K562 (cell line): ENCODE measurements around the gene NRARP. TPM values are rescaled to one million over a fixed set of nuclear protein-coding genes. Genes with fewer than 3 reads are reported as not detected.

Experiments
- ATAC-seq: fragments of 200-7000 bp; cut with Tn5 transposase; 3 replicates; pipeline ENCODE4 v1.9.1; 2020; ENCODE audit warnings: moderate library complexity
- BruUV-seq: library from RNA; stranded (reverse); fragments of 400-500 nt; replicated peaks from 2 replicates; lab custom pipeline; 2021; lab: Mats Ljungman, UMichigan
- CTCF ChIA-PET: fragments of 300-600 bp; formaldehyde crosslinking; extraction: SDS; loops from one replicate; lab custom pipeline; 2021; ENCODE audit warnings: low intra/inter-chr PET ratio; lab: Yijun Ruan, JAX
- POLR2A ChIA-PET: fragments of 300-600, 350-650 bp; sonication (Branson Sonifier 250); formaldehyde crosslinking; extraction: SDS; loops from one replicate; lab custom pipeline; 2021; ENCODE audit warnings: antibody characterized with exemption, inconsistent platforms; lab: Yijun Ruan, JAX
- DNase-seq, 4 experiments: peaks; one replicate each; pipeline versions ENCODE4 v3.0.0 to v3.0.0-alpha.2; 2011 to 2018; ENCODE audit warnings: low spot score in 3 of 4, mixed read lengths in 3 of 4; ENCODE audit errors: extremely low read depth in 1 of 4
- FAIRE-seq: peaks from 2 replicates; lab custom pipeline; 2011; peaks lifted over from hg19 to GRCh38; lab: Jason Lieb, UNC
- H2AFZ ChIP-seq: 2 replicates; pipeline ENCODE4 v1.6.0; 2011; ENCODE audit warnings: low read depth, low read length, control low read depth, inconsistent platforms
- H3K27ac ChIP-seq: fragments of 200-600 bp; 3 replicates; pipeline ENCODE4 v1.8.0; 2011; ENCODE audit warnings: low read depth, mild to moderate bottlenecking, control low read depth, inconsistent platforms, low read length, moderate library complexity, mixed read lengths; ENCODE audit errors: extremely low read depth
- H3K27me3 ChIP-seq, 2 experiments: fragments of 300-600 bp in 1 of 2; 2 replicates in 1 of 2; 3 replicates in 1 of 2; pipeline versions ENCODE4 v1.6.0 to v1.8.0; 2011; ENCODE audit warnings: inconsistent platforms in 2 of 2, low read length in 2 of 2, mild to moderate bottlenecking in 1 of 2, mixed read lengths in 1 of 2, moderate library complexity in 1 of 2; ENCODE audit not compliant: control insufficient read depth in 2 of 2, insufficient read depth in 2 of 2
- H3K36me3 ChIP-seq: fragments of 300-600 bp; 3 replicates; pipeline ENCODE4 v1.8.0; 2011; ENCODE audit warnings: mild to moderate bottlenecking, low read length, inconsistent platforms; ENCODE audit not compliant: control insufficient read depth, insufficient read depth
- H3K4me1 ChIP-seq, 2 experiments: fragments of 200-600 bp in 1 of 2; replicated peaks in 1 of 2; 2 replicates in 1 of 2; 3 replicates in 1 of 2; pipeline versions ENCODE4 v1.5.1 to v1.8.0; 2011; ENCODE audit warnings: inconsistent platforms in 2 of 2, low read length in 2 of 2, mild to moderate bottlenecking in 1 of 2, mixed read lengths in 1 of 2, moderate library complexity in 1 of 2; ENCODE audit not compliant: control insufficient read depth in 2 of 2, insufficient read depth in 2 of 2
- H3K4me2 ChIP-seq: 2 replicates; pipeline ENCODE4 v1.6.1; 2011; ENCODE audit warnings: low read length, control low read depth, inconsistent platforms, mixed read lengths; ENCODE audit not compliant: insufficient read depth
- H3K4me3 ChIP-seq: fragments of 200-600 bp; sonication (generic), shearing (Covaris generic); 2 replicates; pipeline ENCODE4 v1.5.1; 2016; ENCODE audit warnings: control low read depth, inconsistent platforms
- H3K79me2 ChIP-seq: fragments of 200-600 bp; 3 replicates; pipeline ENCODE4 v1.8.0; 2011; ENCODE audit warnings: low read length, inconsistent platforms; ENCODE audit not compliant: control insufficient read depth, insufficient read depth
- H3K9ac ChIP-seq, 2 experiments: 2 replicates each; pipeline versions ENCODE4 v1.6.0 to v1.6.1; 2011; ENCODE audit warnings: low read depth in 2 of 2, low read length in 2 of 2, control low read depth in 1 of 2, inconsistent platforms in 1 of 2, mild to moderate bottlenecking in 1 of 2, mixed read lengths in 1 of 2; ENCODE audit not compliant: insufficient read depth in 1 of 2
- H3K9me1 ChIP-seq: one replicate; pipeline ENCODE4 v1.6.0; 2011; ENCODE audit warnings: inconsistent platforms, mild to moderate bottlenecking, low read length, moderate library complexity; ENCODE audit not compliant: control insufficient read depth, insufficient read depth
- H3K9me3 ChIP-seq: replicated peaks from 2 replicates; pipeline ENCODE4 v1.5.1; 2011; ENCODE audit warnings: low read depth, low read length, inconsistent platforms; ENCODE audit not compliant: control insufficient read depth, insufficient read depth
- H4K20me1 ChIP-seq: replicated peaks from 2 replicates; pipeline ENCODE4 v1.6.1; 2011; ENCODE audit warnings: low read length, inconsistent platforms, mixed read lengths; ENCODE audit not compliant: control insufficient read depth, insufficient read depth
- DMBX1 ChIP-seq: fragments of 250-450 bp; sonication (Bioruptor Pico); IDR thresholded peaks from 2 replicates; pipeline ENCODE4 v1.8.0; 2022; ENCODE audit warnings: inconsistent platforms, mild to moderate bottlenecking, moderate library complexity, borderline replicate concordance
- GATAD2B ChIP-seq: fragments of 450-650 bp; IDR thresholded peaks from 2 replicates; pipeline ENCODE4 v1.6.1; 2017; ENCODE audit warnings: mild to moderate bottlenecking, borderline replicate concordance
- JUND ChIP-seq, 2 experiments: IDR thresholded peaks; 2 replicates in 1 of 2; 3 replicates in 1 of 2; pipeline ENCODE4 v1.6.1; 2011; ENCODE audit warnings: borderline replicate concordance in 2 of 2, low read depth in 2 of 2, low read length in 2 of 2, improper control_type of control experiment in 1 of 2, missing biosample characterization in 1 of 2, missing genetic modification characterization in 1 of 2, missing genetic modification reagents in 1 of 2
- MEF2A ChIP-seq: IDR thresholded peaks from 2 replicates; pipeline ENCODE4 v1.6.1; 2011; ENCODE audit warnings: low read depth, mild to moderate bottlenecking, low read length, moderate library complexity; ENCODE audit not compliant: control insufficient read depth
- PML ChIP-seq: IDR thresholded peaks from 2 replicates; pipeline ENCODE4 v1.6.1; 2012; ENCODE audit warnings: low read length, inconsistent platforms
- RBFOX2 ChIP-seq: fragments of 200-400 bp; formaldehyde crosslinking; IDR thresholded peaks from 2 replicates; pipeline ENCODE4 v1.6.1; 2017; ENCODE audit warnings: low read depth, mild to moderate bottlenecking, low read length, moderate library complexity
- TBL1XR1 ChIP-seq, 2 experiments: IDR thresholded peaks; 2 replicates each; pipeline ENCODE4 v1.6.1; 2012; ENCODE audit warnings: improper control_type of control experiment in 2 of 2, low read length in 2 of 2, mild to moderate bottlenecking in 1 of 2
- ZBTB1 ChIP-seq: sonication (generic); formaldehyde crosslinking; IDR thresholded peaks from 2 replicates; pipeline ENCODE4 v1.8.1; 2023; ENCODE audit warnings: missing genetic modification reagents, low read depth, mild to moderate bottlenecking, borderline replicate concordance
- WGBS: fragments of 100-300 bp; shearing (Covaris generic); methylation state at CpG from one replicate; pipeline ENCODE4 v1.1.6; 2016; ENCODE audit warnings: low coverage, mixed read lengths; ENCODE audit not compliant: insufficient coverage; ENCODE audit errors: missing lambda C conversion rate; 5-methylcytosine and 5-hydroxymethylcytosine counted together
- in situ Hi-C: fragments of 300-500 bp; cut with MboI; formaldehyde crosslinking; loops from 4 replicates; pipeline ENCODE4 v1.15.0; 2018; ENCODE audit warnings: inconsistent platforms, mixed read lengths
- intact Hi-C: fragments of 100-400 bp; cut with micrococcal nuclease; formaldehyde crosslinking; loops from 2 replicates; pipeline ENCODE4 v1.14.2; 2022
- polyA plus RNA-seq, 8 experiments: library from polyadenylated mRNA; depleted of rRNA in 4 of 8; stranded (reverse) in 5 of 8; unstranded in 3 of 8; fragments of >200 nt; fragmentation: Nextera tagmentation in 2 of 8; fragmentation: Illumina TruSeq in 1 of 8; extraction: Ambion mirVana in 2 of 8; extraction: Trizol in 1 of 8; gene quantifications; 2 replicates each; pipeline versions ENCODE4 v1.2.1 to v1.2.3, GENCODE V29; 2011 to 2014; ENCODE audit warnings: inconsistent platforms in 1 of 8, missing spikeins in 1 of 8
- total RNA-seq, 7 experiments: library from RNA; depleted of rRNA in 6 of 7; stranded (reverse); fragments of >200 nt in 6 of 7; fragmentation: Illumina TruSeq in 2 of 7; extraction: Trizol in 2 of 7; gene quantifications; 2 replicates each; pipeline versions ENCODE4 v1.2.1 to v1.2.3, GENCODE V29; 2011 to 2021; ENCODE audit warnings: low replicate concordance in 1 of 7
- TF ChIP-seq, protein P1 (sequence below): sonication (generic); formaldehyde crosslinking; IDR thresholded peaks from 2 replicates; pipeline ENCODE4 v1.8.0; 2022; ENCODE audit warnings: mild to moderate bottlenecking, missing genetic modification reagents
- TF ChIP-seq, protein P2 (sequence below): sonication (generic); formaldehyde crosslinking; IDR thresholded peaks from 2 replicates; pipeline ENCODE4 v1.8.0; 2022; ENCODE audit warnings: mild to moderate bottlenecking, missing genetic modification reagents, borderline replicate concordance

NRARP gene
- total and polyA plus RNA-seq, 9 of the 15 experiments (the other 6 are each of a cell fraction or from before 2014, with no cell fraction given) = 2.0 to 24.5 (median 7.2) TPM; not detected in 2

DNA sequence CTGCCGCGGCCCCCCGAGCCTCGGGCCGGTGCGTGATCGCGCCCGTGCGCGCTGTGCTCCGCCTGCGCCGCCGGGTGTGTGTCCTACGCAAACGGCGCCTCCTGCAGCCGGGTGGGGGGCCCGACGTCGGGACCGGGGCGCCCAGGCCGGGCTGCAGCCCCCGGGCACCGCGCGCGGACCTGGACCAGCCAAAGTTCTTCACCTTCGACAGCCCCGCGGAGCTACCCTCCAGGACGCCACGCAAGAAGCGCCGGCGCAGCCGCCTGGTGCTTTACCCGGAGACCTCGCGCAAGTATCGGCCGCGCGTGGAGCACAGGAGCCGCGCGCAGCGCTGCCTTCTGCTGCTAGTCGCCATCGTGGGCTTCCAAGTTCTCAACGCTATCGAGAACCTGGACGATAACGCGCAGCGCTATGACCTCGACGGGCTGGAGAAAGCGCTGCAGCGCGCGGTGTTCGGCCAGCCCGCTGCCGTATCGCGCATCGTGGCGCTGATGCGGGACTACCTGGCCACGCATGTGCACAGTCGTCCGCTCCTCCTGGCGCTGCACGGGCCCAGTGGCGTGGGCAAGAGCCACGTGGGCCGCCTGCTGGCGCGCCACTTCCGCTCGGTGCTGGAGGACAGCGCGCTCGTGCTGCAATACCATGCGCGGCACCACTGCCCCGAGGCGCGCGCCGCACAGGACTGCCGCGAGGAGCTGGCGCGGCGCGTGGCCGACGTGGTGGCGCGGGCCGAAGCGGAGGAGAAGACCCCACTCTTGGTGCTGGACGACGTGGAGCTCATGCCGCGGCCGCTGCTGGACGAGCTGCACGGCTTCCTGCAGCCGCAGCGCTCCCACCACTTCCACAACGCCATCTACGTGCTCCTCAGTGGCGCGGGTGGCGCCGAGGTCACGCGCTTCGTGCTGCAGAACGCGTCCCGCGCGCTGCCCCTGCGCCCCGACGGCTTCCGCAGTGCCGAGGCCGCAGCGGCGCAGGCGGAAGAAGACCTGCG lies 23.1 kb downstream of the NRARP start:
- Histone ChIP-seq H3K4me3 (peak overlapping the region; percentile 88), H3K27me3 (no peaks in the 10 kb centered on the region), H3K27ac (peak overlapping the region; percentile 98; the same call in 2 of the 3 replicates), H2AFZ (no peak overlapping the region), H3K36me3 (peaks cover 46% of the 10 kb centered on the region; the same call in 1 of the 3 replicates), H3K9ac (peak overlapping the region; percentile 91 to 92; a peak in 3 of 4 replicates), H3K9me1 (no peaks in the 10 kb centered on the region), H4K20me1 (no peaks in the 10 kb centered on the region), H3K9me3 (no peaks in the 10 kb centered on the region), H3K79me2 (peaks cover 37% of the 10 kb centered on the region), H3K4me2 (peak overlapping the region; percentile 62), H3K4me1 (peaks cover 17 to 79% of the 10 kb centered on the region in 2 experiments)
- ATAC-seq = peak; percentile 4; the same call in 1 of the 3 replicates
- ChIA-PET CTCF (interaction anchor here (2.3 kb wide), 1 partner anchor 16 kb away, joined by 8 read pairs; no protein-coding TSS in a partner anchor), POLR2A (interaction anchor here (0.7 to 0.8 kb wide), 2 partner anchors 20 to 24 kb away, joined by 3 to 4 read pairs; partner anchors contain the start of gene NRARP)
- intact Hi-C loops (no loop called here), in situ Hi-C loops (no loop called here)
- FAIRE-seq = no peak
- 69% methylated on average over 70 of the region's 139 CpGs for WGBS
- DNase-seq = peak in 1 of 4 experiments; percentile 45
- no TSS peak for BruUV-seq
- TF ChIP-seq DMBX1 (CRISPR knock-in tag) (no peak), GATAD2B (0 out of 2 replicates have a peak, but pooled peaks have one; percentile 24), RBFOX2 (peak; percentile 19; the same call in 1 of the 2 replicates), ZBTB1 (CRISPR knock-in tag) (no peak), MEF2A (no peak), JUND (IDR thresholded peaks at IDR 0.05; ENCODE audit: borderline replicate concordance, low read depth, low read length) (no peak), JUND (tag; IDR thresholded peaks at IDR 0.05; ENCODE audit: borderline replicate concordance, low read depth, low read length) (no peak), TBL1XR1 (IDR thresholded peaks at IDR 0.05; ENCODE audit: low read length in 2 of 2) (no peak), PML (no peak)
- TF ChIP-seq, protein P1, sequence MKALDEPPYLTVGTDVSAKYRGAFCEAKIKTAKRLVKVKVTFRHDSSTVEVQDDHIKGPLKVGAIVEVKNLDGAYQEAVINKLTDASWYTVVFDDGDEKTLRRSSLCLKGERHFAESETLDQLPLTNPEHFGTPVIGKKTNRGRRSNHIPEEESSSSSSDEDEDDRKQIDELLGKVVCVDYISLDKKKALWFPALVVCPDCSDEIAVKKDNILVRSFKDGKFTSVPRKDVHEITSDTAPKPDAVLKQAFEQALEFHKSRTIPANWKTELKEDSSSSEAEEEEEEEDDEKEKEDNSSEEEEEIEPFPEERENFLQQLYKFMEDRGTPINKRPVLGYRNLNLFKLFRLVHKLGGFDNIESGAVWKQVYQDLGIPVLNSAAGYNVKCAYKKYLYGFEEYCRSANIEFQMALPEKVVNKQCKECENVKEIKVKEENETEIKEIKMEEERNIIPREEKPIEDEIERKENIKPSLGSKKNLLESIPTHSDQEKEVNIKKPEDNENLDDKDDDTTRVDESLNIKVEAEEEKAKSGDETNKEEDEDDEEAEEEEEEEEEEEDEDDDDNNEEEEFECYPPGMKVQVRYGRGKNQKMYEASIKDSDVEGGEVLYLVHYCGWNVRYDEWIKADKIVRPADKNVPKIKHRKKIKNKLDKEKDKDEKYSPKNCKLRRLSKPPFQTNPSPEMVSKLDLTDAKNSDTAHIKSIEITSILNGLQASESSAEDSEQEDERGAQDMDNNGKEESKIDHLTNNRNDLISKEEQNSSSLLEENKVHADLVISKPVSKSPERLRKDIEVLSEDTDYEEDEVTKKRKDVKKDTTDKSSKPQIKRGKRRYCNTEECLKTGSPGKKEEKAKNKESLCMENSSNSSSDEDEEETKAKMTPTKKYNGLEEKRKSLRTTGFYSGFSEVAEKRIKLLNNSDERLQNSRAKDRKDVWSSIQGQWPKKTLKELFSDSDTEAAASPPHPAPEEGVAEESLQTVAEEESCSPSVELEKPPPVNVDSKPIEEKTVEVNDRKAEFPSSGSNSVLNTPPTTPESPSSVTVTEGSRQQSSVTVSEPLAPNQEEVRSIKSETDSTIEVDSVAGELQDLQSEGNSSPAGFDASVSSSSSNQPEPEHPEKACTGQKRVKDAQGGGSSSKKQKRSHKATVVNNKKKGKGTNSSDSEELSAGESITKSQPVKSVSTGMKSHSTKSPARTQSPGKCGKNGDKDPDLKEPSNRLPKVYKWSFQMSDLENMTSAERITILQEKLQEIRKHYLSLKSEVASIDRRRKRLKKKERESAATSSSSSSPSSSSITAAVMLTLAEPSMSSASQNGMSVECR (CRISPR knock-in tag) = peak; percentile 33; the same call in 1 of the 2 replicates
- TF ChIP-seq, protein P2, sequence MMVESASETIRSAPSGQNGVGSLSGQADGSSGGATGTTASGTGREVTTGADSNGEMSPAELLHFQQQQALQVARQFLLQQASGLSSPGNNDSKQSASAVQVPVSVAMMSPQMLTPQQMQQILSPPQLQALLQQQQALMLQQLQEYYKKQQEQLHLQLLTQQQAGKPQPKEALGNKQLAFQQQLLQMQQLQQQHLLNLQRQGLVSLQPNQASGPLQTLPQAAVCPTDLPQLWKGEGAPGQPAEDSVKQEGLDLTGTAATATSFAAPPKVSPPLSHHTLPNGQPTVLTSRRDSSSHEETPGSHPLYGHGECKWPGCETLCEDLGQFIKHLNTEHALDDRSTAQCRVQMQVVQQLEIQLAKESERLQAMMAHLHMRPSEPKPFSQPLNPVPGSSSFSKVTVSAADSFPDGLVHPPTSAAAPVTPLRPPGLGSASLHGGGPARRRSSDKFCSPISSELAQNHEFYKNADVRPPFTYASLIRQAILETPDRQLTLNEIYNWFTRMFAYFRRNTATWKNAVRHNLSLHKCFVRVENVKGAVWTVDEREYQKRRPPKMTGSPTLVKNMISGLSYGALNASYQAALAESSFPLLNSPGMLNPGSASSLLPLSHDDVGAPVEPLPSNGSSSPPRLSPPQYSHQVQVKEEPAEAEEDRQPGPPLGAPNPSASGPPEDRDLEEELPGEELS (CRISPR knock-in tag) = no peak
